MG63 (cell line): Measurements from ENCODE around the gene RBP7. TPM values are rescaled to one million over a fixed set of nuclear protein-coding genes. Genes with fewer than 3 reads are reported as not detected.
"Not testable (repeated sequence)": the region's sequence is repeated elsewhere in the genome, so short reads cannot be mapped to it uniquely, and the experiment has no call there.

Experiments used
- DNase-seq: peaks from one replicate; pipeline ENCODE4 v3.0.0-alpha.2; 2020
- H3K27me3 ChIP-seq: fragments of 250-450 bp; sonication (Bioruptor Pico); 2 replicates; pipeline ENCODE4 v1.5.1; 2020; ENCODE audit warnings: mild to moderate bottlenecking, moderate library complexity
- H3K36me3 ChIP-seq: fragments of 250-450 bp; sonication (Bioruptor Pico); 2 replicates; pipeline ENCODE4 v1.5.1; 2020; ENCODE audit warnings: mild to moderate bottlenecking, moderate library complexity
- H3K4me3 ChIP-seq: fragments of 250-450 bp; sonication (Bioruptor Pico); 2 replicates; pipeline ENCODE4 v1.5.1; 2020; ENCODE audit warnings: mild to moderate bottlenecking, moderate library complexity
- H3K9me3 ChIP-seq: fragments of 250-450 bp; sonication (Bioruptor Pico); 2 replicates; pipeline ENCODE4 v1.5.1; 2020; ENCODE audit warnings: mild to moderate bottlenecking, moderate library complexity
- total RNA-seq: library from RNA; depleted of rRNA; stranded (reverse); fragments of >200 nt; shearing (Covaris generic); gene quantifications from 2 replicates; pipeline ENCODE4 v1.2.3, GENCODE V29; 2014; ENCODE audit warnings: low replicate concordance; rRNA removed

Gene RBP7
- 0.57 TPM in 1 of 2 replicates, not detected in the other for total RNA-seq

DNA sequence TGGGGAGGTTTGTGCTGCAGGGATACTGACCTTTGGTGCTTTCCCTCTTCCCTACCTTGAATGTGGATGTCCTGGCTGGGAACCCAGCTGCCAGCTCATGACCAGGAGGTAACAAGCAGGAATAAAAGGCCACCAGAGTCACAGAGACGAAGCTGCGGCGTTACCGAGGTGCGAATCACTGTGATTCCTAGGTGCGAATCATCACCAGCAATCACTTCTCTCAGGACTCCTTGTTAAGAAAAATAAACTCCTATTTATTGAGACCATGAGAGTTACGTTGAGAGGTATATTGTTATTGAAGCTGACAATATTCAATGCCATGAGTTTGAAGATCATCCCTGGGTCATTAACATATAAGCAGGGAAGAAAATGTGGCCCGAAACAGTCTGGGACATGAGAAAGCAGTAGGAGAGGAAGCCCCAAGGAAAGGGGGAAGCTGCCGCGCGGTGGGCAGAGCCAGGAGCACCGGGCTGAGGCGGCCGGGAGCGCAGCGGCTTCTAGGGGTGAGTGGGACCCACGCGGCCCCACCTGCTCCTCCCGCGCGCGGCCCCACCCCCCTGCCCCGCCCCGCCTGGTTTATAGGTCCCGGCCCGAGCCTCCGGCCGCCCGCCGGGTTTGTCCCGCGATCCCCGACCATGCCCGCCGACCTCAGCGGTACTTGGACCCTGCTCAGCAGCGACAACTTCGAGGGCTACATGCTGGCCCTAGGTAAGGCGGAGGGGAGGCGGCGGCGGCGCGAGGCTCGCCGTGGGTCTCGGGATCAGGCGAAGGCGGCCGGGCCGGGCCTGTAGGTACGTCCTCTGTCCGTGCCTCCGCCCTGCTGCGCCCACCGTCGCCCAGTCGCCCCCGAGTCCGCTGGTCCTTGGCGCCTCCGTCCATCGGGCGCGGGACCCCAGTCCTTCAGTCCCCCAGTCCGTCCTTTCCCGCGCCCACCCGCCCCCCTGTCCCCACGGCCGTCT lies at the start of gene RBP7:
RBP7 (plus strand) TSS at position 605 of the 959 bp plus-strand sequence; CDS start at position 636, 31 bp downstream.
- H3K36me3 ChIP-seq = no peaks in the 10 kb centered on the region
- peak within 1 kb of the TSS; percentile 33 for H3K4me3 ChIP-seq
- H3K27me3 ChIP-seq = no peaks in the 10 kb centered on the region; the same call in none of the 2 replicates
- H3K9me3 ChIP-seq = no peaks in the 10 kb centered on the region; the same call in 1 of the 2 replicates
- peak; percentile 16 for DNase-seq

DNA sequence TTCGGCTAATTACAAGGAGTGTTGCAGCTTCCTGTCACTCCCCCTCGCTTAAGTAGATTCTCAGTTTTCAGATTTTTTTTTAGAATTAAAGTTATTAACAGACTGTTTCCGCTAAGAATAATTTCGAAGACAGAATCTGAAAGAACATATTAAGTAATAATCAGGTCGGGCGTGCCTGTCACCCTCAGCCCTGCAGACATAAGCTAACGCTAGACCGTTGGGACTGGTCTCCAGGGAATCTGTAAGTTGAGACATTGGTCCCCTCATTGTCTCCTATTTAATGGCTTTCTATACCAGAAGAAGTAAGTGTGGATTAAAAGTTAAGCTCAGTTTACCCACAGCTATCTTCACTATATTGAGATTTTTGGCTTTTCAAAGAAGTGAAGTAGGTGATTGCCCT lies 39.3 kb upstream of the RBP7 start:
- no peak overlapping the region for H3K4me3 ChIP-seq
- no peak for DNase-seq
- H3K36me3 ChIP-seq = no peaks in the 10 kb centered on the region
- H3K9me3 ChIP-seq = no peaks in the 10 kb centered on the region
- H3K27me3 ChIP-seq = no peaks in the 10 kb centered on the region

DNA sequence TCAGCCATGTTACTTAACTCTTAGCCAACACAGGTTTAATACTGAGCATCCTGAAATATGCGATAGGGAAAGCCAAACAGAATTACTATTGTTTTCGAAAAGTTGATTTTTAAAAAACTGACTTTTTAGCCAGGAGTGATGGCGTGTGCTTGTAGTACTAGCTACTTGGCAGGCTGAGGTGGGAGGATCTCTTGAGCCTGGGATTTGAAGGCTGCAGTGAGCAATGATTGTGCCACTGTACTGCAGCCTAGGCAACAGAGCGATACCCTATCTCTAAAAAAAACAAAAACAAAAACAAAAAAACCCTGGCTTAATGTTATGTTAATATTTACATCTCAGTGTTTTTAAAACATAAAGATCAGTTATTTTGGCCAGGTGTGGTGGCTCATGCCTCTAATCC lies 37.0 kb upstream of the RBP7 start:
- H3K4me3 ChIP-seq = no peak overlapping the region
- H3K27me3 ChIP-seq = no peaks in the 10 kb centered on the region
- no peaks in the 10 kb centered on the region for H3K36me3 ChIP-seq
- peak; percentile 25 for DNase-seq
- H3K9me3 ChIP-seq = no peaks in the 10 kb centered on the region

- no peaks in the 10 kb centered on the region for H3K27me3 ChIP-seq
- H3K36me3 ChIP-seq = no peaks in the 10 kb centered on the region
- H3K4me3 ChIP-seq = no peak overlapping the region
- H3K9me3 ChIP-seq = no peaks in the 10 kb centered on the region
- no peak for DNase-seq
Observed at GRCh38 chr1:9960706-9961562, 36.1 kb upstream of the RBP7 start.

DNA sequence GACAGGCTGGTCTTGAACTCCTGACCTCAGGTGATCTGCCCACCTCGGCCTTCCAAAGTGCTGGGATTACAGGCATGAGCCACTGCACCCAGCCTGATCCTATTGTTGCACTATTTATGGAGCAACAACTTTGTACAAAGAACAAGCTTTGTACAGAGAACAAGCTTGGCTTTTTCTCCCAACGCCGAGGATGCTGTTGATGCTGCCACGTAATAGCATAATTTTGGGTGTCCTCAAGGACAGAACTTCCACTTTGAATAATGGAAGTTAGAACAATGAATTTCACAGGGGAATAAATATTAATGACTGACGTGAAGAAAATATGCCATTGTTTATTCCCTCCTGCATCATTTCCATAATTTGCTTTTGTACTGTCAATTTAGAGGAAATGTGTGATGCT lies 12.8 kb upstream of the RBP7 start:
- no peaks in the 10 kb centered on the region for H3K27me3 ChIP-seq
- no peaks in the 10 kb centered on the region for H3K9me3 ChIP-seq
- no peak for DNase-seq
- H3K4me3 ChIP-seq = no peak overlapping the region
- no peaks in the 10 kb centered on the region; the same call in none of the 2 replicates for H3K36me3 ChIP-seq

DNA sequence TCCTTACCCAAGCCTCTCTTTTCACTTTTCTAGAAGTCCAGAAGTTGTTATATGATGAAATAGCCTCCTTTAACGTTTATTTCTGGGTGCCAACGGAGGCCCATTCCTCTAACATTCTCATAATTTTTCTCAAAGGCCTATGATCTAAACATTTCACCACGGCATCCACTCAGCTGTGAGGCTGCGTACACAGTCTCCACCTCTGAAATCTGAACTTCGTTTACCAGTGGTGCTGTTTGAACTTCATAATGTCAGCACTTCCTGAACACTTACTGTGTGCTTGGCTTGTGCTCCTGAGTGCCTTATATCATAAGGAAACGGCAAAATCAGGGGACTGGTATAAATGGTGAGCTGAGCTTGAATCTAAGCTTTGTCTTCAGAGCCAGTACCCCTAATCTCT lies 12.0 kb upstream of the RBP7 start:
- Histone ChIP-seq H3K9me3 (no peaks in the 10 kb centered on the region), H3K36me3 (no peaks in the 10 kb centered on the region; the same call in none of the 2 replicates), H3K27me3 (no peaks in the 10 kb centered on the region), H3K4me3 (no peak overlapping the region)
- DNase-seq = no peak

DNA sequence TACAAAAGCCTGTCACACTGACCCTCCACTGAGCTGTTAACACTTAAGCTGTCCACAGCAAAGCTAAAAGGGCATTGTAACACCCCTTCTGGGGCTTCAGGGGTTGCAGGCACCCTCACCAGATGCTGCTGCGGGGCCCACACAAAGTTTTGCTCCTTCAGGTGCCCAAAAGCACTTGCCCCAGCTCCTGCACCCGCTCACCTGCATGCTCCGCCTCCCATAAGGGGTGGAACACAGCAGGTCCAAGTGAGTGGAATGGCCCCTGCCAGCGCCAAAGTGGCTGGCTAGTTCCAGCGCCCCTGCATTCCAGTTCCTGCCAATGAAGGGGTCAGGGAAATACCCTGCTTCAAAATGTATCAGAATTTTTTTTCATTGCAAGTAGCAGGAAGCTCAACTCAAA lies 7.3 kb upstream of the RBP7 start:
- Histone ChIP-seq H3K36me3 (no peaks in the 10 kb centered on the region), H3K27me3 (no peaks in the 10 kb centered on the region), H3K4me3 (no peak overlapping the region), H3K9me3 (no peaks in the 10 kb centered on the region)
- no peak for DNase-seq

DNA sequence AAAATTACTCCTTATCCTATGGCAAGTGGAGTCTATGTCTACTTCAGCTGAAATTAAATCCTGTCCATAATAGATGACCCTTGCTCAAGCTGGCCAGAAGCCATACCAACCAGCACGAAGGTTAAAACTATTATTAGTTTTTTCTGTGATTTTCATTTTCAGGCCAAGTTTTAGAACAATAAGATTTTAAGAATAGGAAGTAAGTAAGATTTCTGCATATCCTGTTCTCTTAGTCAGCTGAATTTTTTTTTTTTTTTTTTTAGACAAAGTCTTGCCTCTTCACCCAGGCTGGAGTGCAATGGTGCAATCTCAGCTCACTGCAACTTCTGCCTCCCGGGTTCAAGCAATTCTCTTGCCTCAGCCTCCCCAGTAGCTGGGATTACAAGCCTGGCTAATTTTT lies 6.1 kb upstream of the RBP7 start:
- Histone ChIP-seq H3K36me3 (no peaks in the 10 kb centered on the region), H3K4me3 (no peak overlapping the region), H3K27me3 (no peaks in the 10 kb centered on the region; the same call in 1 of the 2 replicates), H3K9me3 (no peaks in the 10 kb centered on the region)
- DNase-seq = peak; percentile 29

DNA sequence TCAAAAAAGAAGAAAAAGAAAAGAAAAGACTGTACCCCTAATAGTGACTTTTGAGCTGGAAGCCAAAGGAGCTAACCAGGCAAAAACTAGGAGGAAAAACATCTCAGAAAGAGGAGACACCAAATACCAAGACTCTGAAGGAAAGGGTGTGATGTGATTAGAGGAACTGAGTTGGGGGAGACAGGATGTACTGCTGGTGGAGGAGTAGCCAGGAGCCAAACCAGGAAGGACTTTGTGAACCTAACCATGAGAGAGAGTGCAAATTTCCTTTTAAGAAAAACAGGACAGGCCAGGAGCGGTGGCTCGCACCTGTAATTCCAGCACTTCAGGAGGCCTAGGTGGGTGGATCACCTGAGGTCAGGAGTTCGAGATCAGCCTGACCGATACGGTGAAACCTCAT lies 4.1 kb upstream of the RBP7 start:
- H3K36me3 ChIP-seq = no peaks in the 10 kb centered on the region
- H3K27me3 ChIP-seq = no peaks in the 10 kb centered on the region; the same call in none of the 2 replicates
- no peaks in the 10 kb centered on the region for H3K9me3 ChIP-seq
- no peak overlapping the region for H3K4me3 ChIP-seq
- no peak for DNase-seq

- Histone ChIP-seq H3K9me3 (no peaks in the 10 kb centered on the region; the same call in 1 of the 2 replicates), H3K27me3 (no peaks in the 10 kb centered on the region; the same call in none of the 2 replicates), H3K4me3 (no peak overlapping the region), H3K36me3 (no peaks in the 10 kb centered on the region)
- no peak for DNase-seq
Observed at GRCh38 chr1:9993561-9994075, 3.4 kb upstream of the RBP7 start.

DNA sequence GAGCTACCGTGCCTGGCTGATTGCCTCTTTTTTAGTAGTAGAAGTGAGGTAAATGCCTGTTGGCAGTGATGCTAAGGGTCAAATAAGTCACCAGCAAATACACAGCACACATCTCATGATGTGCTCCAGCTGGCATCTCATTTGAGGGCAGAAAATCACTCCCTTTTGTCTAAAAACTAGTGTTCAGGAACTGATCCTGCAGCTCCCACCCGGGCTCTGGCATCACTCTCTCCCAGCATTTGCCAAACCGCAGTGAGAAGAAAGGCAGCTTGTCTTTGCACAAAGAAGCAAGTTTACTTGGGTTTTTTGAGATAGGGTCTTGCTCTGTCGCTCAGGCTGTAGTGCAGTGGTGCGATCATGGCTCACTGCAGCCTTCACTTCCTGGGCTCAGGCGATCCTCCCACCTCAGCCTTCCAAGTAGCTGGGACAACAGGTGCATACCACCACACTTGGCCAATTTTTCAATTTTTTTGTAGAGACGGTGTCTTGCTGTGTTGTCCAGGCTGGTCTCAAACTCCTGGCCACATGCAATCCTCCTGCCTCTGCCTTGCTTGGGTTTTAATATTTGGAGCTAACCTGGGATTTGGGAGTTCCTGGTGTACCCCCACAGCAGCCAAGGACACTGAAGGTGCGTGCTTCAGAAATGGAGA lies 4.1 kb downstream of the RBP7 start:
- no peaks in the 10 kb centered on the region for H3K36me3 ChIP-seq
- H3K27me3 ChIP-seq = no peaks in the 10 kb centered on the region; the same call in none of the 2 replicates
- no peak overlapping the region for H3K4me3 ChIP-seq
- no peaks in the 10 kb centered on the region; the same call in 1 of the 2 replicates for H3K9me3 ChIP-seq
- DNase-seq = peak; percentile 78

GRCh38 chr1:10005248-10005647 lies 8.2 kb downstream of the RBP7 start:
- not testable (repeated sequence) for DNase-seq, H3K36me3 ChIP-seq, H3K4me3 ChIP-seq, H3K9me3 ChIP-seq, H3K27me3 ChIP-seq

- Histone ChIP-seq H3K27me3 (no peaks in the 10 kb centered on the region; the same call in 1 of the 2 replicates), H3K36me3 (no peaks in the 10 kb centered on the region), H3K9me3 (no peaks in the 10 kb centered on the region), H3K4me3 (no peak overlapping the region)
- DNase-seq = no peak
Observed at GRCh38 chr1:10007169-10007568, 10.1 kb downstream of the RBP7 start.

GRCh38 chr1:10014016-10014415 lies 17.0 kb downstream of the RBP7 start:
- Histone ChIP-seq H3K4me3 (no peak overlapping the region), H3K36me3 (no peaks in the 10 kb centered on the region), H3K9me3 (no peaks in the 10 kb centered on the region), H3K27me3 (no peaks in the 10 kb centered on the region)
- no peak for DNase-seq

GRCh38 chr1:10019561-10019960 lies 22.5 kb downstream of the RBP7 start:
- no peak for DNase-seq
- H3K9me3 ChIP-seq = no peaks in the 10 kb centered on the region
- H3K4me3 ChIP-seq = no peak overlapping the region
- no peaks in the 10 kb centered on the region for H3K36me3 ChIP-seq
- H3K27me3 ChIP-seq = no peaks in the 10 kb centered on the region

DNA sequence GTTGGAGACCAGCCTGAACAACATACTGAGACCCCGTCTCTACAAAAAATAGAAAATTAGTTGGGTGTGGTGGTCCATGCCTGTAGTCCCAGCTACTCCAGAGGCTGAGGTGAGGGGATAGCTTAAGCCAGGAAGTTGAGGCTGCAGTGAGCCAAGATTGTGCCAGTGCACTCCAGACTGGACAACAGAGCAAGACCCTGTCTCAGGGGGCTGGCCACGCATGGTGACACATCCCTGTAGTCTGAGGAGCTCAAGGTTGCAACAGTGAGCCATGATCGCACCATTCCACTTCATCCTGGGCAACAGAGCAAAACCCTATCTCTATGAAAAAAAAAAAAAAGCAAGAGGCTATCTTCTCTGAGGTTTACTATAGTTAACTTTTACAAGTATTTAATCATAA lies 23.1 kb downstream of the RBP7 start:
- Histone ChIP-seq H3K36me3 (no peaks in the 10 kb centered on the region), H3K27me3 (no peaks in the 10 kb centered on the region), H3K9me3 (no peaks in the 10 kb centered on the region), H3K4me3 (no peak overlapping the region)
- DNase-seq = no peak
